ENCODE measurements around the gene DLG1.
"Not testable (repeated sequence)": the region's sequence is repeated elsewhere in the genome, so short reads cannot be mapped to it uniquely, and the experiment has no call there.

DLG1 gene

GRCh38 chr3:197122394-197122793 is 176.0 kb downstream of the DLG1 start:
- in situ Hi-C loops (cut with MboI; ENCODE audit: low sequenced_read_pairs): no loop called here

GRCh38 chr3:197117114-197117513 is 181.3 kb downstream of the DLG1 start:
- in situ Hi-C loops (cut with MboI; ENCODE audit: low sequenced_read_pairs): no loop called here

GRCh38 chr3:197114007-197114406 is 184.4 kb downstream of the DLG1 start:
- in situ Hi-C loops (cut with MboI; ENCODE audit: low sequenced_read_pairs): no loop called here

GRCh38 chr3:197111685-197112084 is 186.7 kb downstream of the DLG1 start:
- in situ Hi-C loops (cut with MboI; ENCODE audit: low sequenced_read_pairs): no loop called here

GRCh38 chr3:197105786-197106185 is 192.6 kb downstream of the DLG1 start:
- in situ Hi-C loops (cut with MboI; ENCODE audit: low sequenced_read_pairs): no loop called here

GRCh38 chr3:197104738-197105137 is 193.7 kb downstream of the DLG1 start:
- in situ Hi-C loops (cut with MboI; ENCODE audit: low sequenced_read_pairs): no loop called here

- in situ Hi-C loops (cut with MboI; ENCODE audit: low sequenced_read_pairs): no loop called here
Observed at GRCh38 chr3:197103766-197104165, 194.6 kb downstream of the DLG1 start.

GRCh38 chr3:197093871-197094270 is 204.5 kb downstream of the DLG1 start:
- in situ Hi-C loops (cut with MboI; ENCODE audit: low sequenced_read_pairs): no loop called here

- in situ Hi-C loops (cut with MboI; ENCODE audit: low sequenced_read_pairs): no loop called here
Observed at GRCh38 chr3:197088370-197088769, 210.0 kb downstream of the DLG1 start.

GRCh38 chr3:197085137-197085536 is 213.3 kb downstream of the DLG1 start:
- in situ Hi-C loops (cut with MboI; ENCODE audit: low sequenced_read_pairs): no loop called here

GRCh38 chr3:197083486-197083885 is 214.9 kb downstream of the DLG1 start:
- in situ Hi-C loops (cut with MboI; ENCODE audit: low sequenced_read_pairs): no loop called here

GRCh38 chr3:197082871-197083270 is 215.5 kb downstream of the DLG1 start:
- in situ Hi-C loops (cut with MboI; ENCODE audit: low sequenced_read_pairs): no loop called here

GRCh38 chr3:197080344-197080743 is 218.1 kb downstream of the DLG1 start:
- in situ Hi-C loops (cut with MboI; ENCODE audit: low sequenced_read_pairs): no loop called here

- in situ Hi-C loops (cut with MboI; ENCODE audit: low sequenced_read_pairs): no loop called here
Observed at GRCh38 chr3:197076415-197076814, 222.0 kb downstream of the DLG1 start.

- in situ Hi-C loops (cut with MboI; ENCODE audit: low sequenced_read_pairs): no loop called here
Observed at GRCh38 chr3:197068077-197068476, 230.3 kb downstream of the DLG1 start.

- in situ Hi-C loops (cut with MboI; ENCODE audit: low sequenced_read_pairs): no loop called here
Observed at GRCh38 chr3:197064771-197065170, 233.6 kb downstream of the DLG1 start.

GRCh38 chr3:197062446-197062845 is 236.0 kb downstream of the DLG1 start:
- in situ Hi-C loops (cut with MboI; ENCODE audit: low sequenced_read_pairs): no loop called here

GRCh38 chr3:197051637-197052036 is 246.8 kb downstream of the DLG1 start:
- in situ Hi-C loops (cut with MboI; ENCODE audit: low sequenced_read_pairs): not testable (repeated sequence)

- in situ Hi-C loops (cut with MboI; ENCODE audit: low sequenced_read_pairs): no loop called here
Observed at GRCh38 chr3:197050511-197050910, 247.9 kb downstream of the DLG1 start.

- in situ Hi-C loops (cut with MboI; ENCODE audit: low sequenced_read_pairs): no loop called here
Observed at GRCh38 chr3:197042539-197042938, 255.9 kb downstream of the DLG1 start.

GRCh38 chr3:197041875-197042488 is 256.4 kb downstream of the DLG1 start:
- in situ Hi-C loops (cut with MboI; ENCODE audit: low sequenced_read_pairs): no loop called here

- in situ Hi-C loops (cut with MboI; ENCODE audit: low sequenced_read_pairs): no loop called here
Observed at GRCh38 chr3:197040658-197041057, 257.8 kb downstream of the DLG1 start.

Data from hTERT RPE-1 (cell line).